Stomach smooth muscle (tissue), 2 donors: ENCODE data around the gene ANKRD9.

Source experiments
- H3K27ac ChIP-seq: one replicate; pipeline ENCODE4 v1.7.0; 2013; ENCODE audit warnings: mild to moderate bottlenecking, low read length, inconsistent platforms
- H3K27me3 ChIP-seq, 2 donors: one replicate each; pipeline ENCODE4 v1.7.0; 2013; ENCODE audit warnings: low read length in 2 of 2; ENCODE audit not compliant: insufficient read depth in 2 of 2, control insufficient read depth in 1 of 2
- H3K36me3 ChIP-seq, 2 donors: one replicate each; pipeline ENCODE4 v1.7.0; 2013; ENCODE audit warnings: low read length in 2 of 2; ENCODE audit not compliant: control insufficient read depth in 2 of 2, insufficient read depth in 2 of 2
- H3K4me1 ChIP-seq: one replicate; pipeline ENCODE4 v1.7.0; 2013; ENCODE audit warnings: low read length; ENCODE audit not compliant: control insufficient read depth, insufficient read depth
- H3K4me3 ChIP-seq, 2 donors: one replicate each; pipeline ENCODE4 v1.7.0; 2013; ENCODE audit warnings: low read length in 2 of 2
- H3K9ac ChIP-seq, 2 donors: one replicate each; pipeline ENCODE4 v1.7.0; 2013; ENCODE audit warnings: low read length in 2 of 2, mild to moderate bottlenecking in 1 of 2
- H3K9me3 ChIP-seq, 2 donors: one replicate each; pipeline ENCODE4 v1.7.0; 2013; ENCODE audit warnings: low read length in 2 of 2; ENCODE audit not compliant: control insufficient read depth in 2 of 2
- donor health status: healthy.
- donor health status: Pancreatic carcinoma.

The ANKRD9 gene

DNA sequence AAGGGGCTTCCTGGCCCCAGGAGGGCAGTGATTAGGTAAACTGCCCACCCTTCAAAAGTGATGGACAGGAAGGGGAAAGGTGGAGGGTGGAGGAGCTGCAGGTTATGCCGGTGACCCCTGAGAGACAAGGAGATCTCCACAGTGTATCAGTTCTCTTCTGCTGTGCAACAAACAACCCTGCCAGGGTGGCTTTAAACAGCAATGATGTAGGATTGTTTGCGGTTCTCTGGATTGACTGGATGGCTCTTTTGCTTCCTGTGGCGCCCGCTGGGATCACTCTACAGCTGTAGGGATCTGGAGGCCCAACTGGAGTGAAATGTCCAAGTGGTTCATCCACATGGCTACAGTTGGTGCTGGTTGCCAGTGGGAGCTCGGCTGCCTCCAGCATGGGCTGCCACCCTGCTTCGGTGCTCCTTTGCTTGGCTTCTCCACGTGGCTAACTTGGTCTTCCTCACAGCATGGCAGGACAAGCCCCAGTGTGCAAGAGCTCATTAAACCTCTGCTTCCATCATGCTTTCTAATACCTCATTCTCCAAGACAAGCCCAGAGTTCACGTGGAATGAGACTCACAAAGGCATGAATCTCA lies 8.6 kb upstream of the ANKRD9 start:
- H3K9me3 ChIP-seq: no peaks in the 10 kb centered on the region
- H3K4me3 ChIP-seq: no peak overlapping the region
- H3K36me3 ChIP-seq: no peaks in the 10 kb centered on the region
- no peaks in the 10 kb centered on the region for H3K27me3 ChIP-seq
- no peak overlapping the region for H3K9ac ChIP-seq
- peaks cover 14% of the 10 kb centered on the region for H3K4me1 ChIP-seq
- no peak overlapping the region for H3K27ac ChIP-seq

DNA sequence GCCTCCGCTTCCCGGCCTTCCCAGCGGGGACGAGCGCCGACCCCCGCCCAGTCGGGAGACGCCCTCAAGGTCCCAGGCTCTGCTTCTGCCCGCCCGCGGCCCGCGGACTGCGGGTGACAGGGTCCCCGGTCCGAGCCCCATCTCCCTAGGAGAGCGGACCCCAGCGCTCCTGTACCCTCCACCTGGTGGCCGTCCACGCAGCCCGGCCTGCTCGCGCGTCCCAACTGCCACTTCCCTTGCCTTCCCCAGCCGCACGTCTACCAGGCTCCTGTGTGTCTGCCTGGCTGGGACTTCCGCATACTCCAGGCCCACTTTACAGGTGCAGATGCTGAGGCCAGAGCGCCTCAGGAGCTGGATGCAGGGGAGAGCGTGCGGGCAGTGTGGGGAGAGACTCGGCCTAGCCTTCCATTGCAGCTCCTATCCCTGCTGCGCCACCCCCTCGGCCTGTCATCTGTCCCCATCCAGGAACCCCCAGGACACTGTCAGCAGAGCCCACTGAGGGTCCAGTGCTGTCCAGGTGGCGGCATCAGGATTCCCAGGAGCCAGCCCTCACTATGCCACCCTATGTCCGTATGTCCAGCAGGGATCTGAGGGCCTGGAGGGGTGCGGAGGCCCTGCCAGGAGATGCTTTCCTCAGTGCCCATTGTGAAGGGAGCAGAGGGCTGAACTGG lies 8.0 kb upstream of the ANKRD9 start:
- H3K9ac ChIP-seq: peak overlapping the region; percentile 60 to 72
- H3K27ac ChIP-seq: no peak overlapping the region
- no peaks in the 10 kb centered on the region for H3K36me3 ChIP-seq
- no peaks in the 10 kb centered on the region for H3K27me3 ChIP-seq
- peaks cover 14% of the 10 kb centered on the region for H3K4me1 ChIP-seq
- H3K4me3 ChIP-seq: peak overlapping the region; percentile 60 to 75
- H3K9me3 ChIP-seq: no peaks in the 10 kb centered on the region

DNA sequence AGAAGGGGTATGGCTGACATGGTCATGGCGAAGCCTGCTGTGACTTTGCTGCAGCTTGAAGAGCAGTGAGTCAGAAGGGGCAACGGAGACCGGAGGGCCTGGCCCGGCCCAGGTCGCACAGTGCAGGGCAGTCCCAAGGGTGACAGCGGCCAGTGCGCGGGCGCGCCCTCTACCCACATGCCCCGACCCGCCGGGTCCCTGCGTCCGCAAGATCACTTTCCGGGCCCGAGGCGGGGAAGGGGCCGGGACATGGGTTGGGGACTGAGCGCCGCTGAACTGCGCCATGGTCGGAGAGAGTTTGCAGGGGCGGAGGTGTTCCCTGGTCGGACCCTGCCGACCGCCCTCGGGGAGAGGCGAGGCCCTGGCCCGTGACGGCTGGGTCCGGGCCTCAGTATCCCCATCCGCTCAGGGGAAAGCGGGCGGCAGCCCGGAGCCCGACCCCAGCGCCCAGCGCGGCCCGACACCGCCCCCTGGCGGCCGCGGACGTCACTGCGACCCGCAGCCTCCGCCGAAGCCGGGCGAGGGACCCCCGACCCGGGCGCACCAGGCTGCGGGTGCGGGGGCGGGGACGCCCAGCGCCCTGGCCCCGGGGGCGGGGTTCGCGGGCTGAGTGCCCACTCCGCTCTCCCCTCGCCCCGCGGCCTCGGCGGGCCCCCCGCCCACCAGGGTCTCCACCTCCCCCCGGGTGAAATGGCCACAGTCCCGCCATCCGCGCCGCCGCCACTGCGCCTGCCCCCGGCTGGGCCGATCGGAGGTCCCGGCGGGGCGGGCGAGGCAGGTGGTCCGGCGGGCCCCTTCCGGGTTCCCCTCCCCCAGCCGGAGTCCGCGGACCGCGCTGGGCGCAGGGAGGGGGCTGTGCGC lies 7.2 kb upstream of the ANKRD9 start:
- no peak overlapping the region for H3K27ac ChIP-seq
- H3K36me3 ChIP-seq: no peaks in the 10 kb centered on the region
- peak overlapping the region; percentile 60 to 75 for H3K4me3 ChIP-seq
- peaks cover 14% of the 10 kb centered on the region for H3K4me1 ChIP-seq
- no peaks in the 10 kb centered on the region for H3K27me3 ChIP-seq
- no peaks in the 10 kb centered on the region for H3K9me3 ChIP-seq
- peak overlapping the region; percentile 60 to 72 for H3K9ac ChIP-seq

DNA sequence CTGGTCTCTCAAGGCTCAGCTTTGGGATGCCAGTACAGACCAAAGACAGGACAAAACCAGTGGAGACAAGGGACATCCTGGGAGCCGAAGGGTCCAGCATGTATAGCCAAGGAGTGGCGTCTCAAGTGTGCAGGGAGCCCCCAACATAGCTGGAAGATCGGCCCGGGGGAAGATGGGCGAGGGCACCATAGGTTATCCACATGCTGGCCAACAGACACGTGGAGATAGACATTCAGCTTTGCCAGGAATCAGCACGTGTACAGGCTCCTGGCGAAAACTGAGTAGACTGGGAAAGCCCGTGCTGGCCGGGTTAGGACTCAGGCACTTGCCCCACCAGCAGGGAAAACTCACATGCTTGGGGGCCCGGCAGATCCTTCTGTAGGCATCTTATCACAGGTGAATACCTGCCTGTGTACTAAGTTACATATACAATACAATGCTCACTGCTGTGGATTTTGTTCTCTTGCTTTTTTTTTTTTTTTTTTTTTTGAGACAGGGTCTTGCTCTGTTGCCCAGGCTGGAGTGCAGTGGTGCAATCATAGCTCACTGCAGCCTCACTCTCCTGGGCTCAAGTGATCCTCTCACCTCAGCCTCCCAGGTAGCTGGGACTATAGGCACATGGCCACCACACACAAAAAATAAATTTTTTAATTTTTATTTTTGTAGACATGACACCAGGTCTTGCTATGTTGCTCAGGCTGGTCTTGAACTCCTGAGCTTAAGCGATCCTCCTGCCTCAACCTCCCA lies 5.6 kb upstream of the ANKRD9 start:
- Histone ChIP-seq H3K36me3 (no peaks in the 10 kb centered on the region), H3K9me3 (no peaks in the 10 kb centered on the region), H3K9ac (no peak overlapping the region), H3K4me1 (peaks cover 19% of the 10 kb centered on the region), H3K27me3 (no peaks in the 10 kb centered on the region), H3K27ac (no peak overlapping the region), H3K4me3 (no peak overlapping the region)

DNA sequence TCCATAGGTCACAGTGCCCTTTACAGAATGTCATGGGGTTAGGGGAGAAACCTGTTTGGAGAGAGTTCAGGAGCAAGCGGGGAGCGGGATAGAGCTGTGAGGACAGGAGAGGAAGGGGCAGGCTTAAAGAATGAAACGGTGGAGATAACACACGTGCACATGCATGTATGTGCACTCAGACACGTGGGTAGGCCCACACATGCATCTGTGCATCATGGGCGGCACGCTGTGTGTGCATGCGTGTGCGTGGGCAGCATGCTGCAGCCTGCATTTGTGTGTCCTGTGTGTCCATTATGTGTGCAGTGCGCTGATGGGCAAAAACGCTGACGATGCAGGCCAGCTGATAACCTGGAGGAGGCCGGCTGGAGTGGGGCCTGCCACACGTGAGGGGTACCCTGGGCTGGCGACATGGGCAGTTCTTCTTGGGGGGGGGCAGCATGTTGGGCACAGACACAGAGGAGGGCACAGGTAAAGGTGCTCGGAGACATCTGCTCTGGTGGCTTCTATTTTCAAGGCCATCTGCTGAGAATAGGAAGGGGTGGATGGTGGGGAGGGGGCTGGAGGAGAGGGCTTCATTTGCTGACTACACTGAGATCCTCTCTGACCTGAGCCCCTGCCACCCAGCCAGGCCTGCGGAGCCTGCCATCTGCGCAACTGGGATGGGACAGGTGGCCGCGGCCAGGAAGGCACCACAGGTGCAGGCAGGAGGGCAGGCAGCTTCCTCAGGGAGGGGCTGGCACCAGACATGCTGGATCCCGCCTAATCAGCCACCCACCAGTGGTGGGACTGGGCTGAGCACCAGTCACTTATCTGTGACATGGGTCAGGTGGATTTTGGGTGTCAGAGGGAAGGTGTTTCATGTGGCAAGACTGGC lies 4.6 kb upstream of the ANKRD9 start:
- no peak overlapping the region for H3K27ac ChIP-seq
- no peak overlapping the region for H3K4me3 ChIP-seq

DNA sequence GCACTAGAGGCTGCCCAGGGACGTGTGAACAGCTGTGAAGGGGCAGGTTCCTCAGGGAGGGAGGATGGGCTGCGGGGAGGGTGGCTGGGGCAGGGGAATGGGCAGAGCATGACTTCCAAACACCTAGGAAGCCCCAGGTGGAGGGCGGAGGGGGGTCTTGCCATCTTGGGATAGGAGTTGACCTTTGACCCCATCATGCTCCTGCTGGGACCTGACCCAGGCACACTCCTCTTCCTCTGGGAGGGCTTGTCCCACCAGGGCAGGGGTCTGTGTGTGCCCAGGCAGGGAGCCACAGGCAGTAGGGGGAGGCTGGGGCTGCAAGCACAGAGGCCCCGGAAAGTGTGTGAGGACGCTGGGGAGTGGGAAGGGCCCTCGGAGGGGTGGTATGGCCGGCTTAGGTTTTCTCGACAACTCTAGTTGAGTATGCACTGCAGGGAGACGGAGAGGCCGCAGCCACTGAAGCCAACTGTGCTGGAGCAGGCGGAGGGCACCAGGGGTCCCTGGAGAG lies 3.3 kb upstream of the ANKRD9 start:
- peaks cover 34% of the 10 kb centered on the region for H3K4me1 ChIP-seq
- H3K4me3 ChIP-seq: no peak overlapping the region
- no peaks in the 10 kb centered on the region for H3K9me3 ChIP-seq
- no peaks in the 10 kb centered on the region for H3K27me3 ChIP-seq
- H3K27ac ChIP-seq: no peak overlapping the region
- no peaks in the 10 kb centered on the region for H3K36me3 ChIP-seq
- H3K9ac ChIP-seq: no peak overlapping the region

More for the DNA sequence above, 4.6 kb upstream of the ANKRD9 start:
- Histone ChIP-seq H3K4me1 (peaks cover 22% of the 10 kb centered on the region), H3K36me3 (no peaks in the 10 kb centered on the region), H3K9ac (no peak overlapping the region), H3K27me3 (no peaks in the 10 kb centered on the region), H3K9me3 (no peaks in the 10 kb centered on the region)

DNA sequence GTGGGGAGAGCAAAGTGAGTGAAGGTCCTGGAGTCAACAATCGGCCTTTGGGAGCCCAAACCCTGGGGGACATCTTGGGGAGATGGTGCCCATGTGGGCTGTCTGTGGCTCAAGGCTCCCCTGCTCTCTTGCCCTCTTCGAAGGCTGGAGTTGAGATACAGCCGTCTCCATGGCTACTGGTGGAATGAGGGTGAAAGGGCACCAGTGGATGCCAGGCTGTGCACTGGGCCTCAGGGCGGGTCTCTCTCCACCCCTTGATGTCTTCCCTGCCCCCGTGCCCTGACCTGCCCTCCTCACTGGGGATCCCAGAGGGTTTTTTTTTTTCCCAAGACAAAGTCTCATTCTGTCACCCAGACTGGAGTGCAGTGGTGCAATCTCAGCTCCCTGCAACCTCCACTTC lies 2.0 kb upstream of the ANKRD9 start:
- Histone ChIP-seq H3K4me3 (no peak overlapping the region), H3K27ac (no peak overlapping the region), H3K9me3 (no peaks in the 10 kb centered on the region), H3K36me3 (peaks cover 0 to 5% of the 10 kb centered on the region in 2 donors), H3K27me3 (no peaks in the 10 kb centered on the region), H3K9ac (no peak overlapping the region), H3K4me1 (peaks cover 24% of the 10 kb centered on the region)

DNA sequence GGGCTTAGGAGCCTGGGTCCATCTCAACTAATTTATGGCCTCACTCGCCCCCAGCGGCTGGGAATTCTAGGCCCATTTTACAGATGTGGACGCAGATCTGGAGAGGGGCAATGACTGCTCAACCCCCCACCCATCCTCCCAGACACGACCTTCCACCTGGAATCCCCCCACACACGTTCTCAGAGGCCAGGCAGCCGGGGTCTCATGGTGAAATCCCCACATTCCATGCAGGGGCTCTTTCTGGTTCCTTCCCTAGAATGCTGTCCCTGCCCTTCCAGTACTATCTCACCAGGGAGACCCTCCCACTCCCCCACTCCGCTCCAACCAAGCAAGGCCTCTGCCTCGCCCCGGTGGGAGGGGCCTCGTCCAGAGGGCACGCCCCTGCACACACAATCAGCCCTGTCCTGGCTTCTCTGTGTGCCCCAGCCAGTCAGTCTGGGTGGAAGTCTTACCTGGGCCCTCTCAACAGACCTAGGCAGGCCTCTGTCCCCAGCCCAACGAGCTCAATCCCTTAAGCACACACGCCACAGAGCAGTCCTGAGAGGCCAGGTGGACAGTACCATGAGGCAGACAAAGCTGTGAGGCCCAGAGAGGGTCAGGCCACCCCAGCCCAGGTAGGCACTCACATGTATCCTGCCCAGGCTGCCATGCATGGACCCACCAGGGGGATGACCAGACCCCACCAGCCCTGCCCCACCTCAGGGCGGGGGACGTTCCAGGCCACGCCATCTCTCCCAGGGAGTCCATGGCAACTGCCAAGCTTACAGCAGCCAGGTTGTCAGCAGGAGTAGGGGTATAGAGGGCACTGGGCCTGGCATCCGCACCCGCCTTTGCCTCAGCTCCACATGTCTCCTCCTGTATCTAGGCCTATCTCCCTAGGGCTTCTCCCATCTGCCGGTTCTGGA lies 1.3 kb upstream of the ANKRD9 start:
- Histone ChIP-seq H3K9me3 (no peaks in the 10 kb centered on the region), H3K9ac (peak overlapping the region in 1 of 2 donors; percentile 66), H3K36me3 (peaks cover 0 to 6% of the 10 kb centered on the region in 2 donors), H3K27me3 (no peaks in the 10 kb centered on the region), H3K4me1 (peaks cover 21% of the 10 kb centered on the region), H3K27ac (no peak overlapping the region), H3K4me3 (peak overlapping the region; percentile 75 to 81)
